ENCODE measurements around the gene NANOS1.

The NANOS1 gene

DNA sequence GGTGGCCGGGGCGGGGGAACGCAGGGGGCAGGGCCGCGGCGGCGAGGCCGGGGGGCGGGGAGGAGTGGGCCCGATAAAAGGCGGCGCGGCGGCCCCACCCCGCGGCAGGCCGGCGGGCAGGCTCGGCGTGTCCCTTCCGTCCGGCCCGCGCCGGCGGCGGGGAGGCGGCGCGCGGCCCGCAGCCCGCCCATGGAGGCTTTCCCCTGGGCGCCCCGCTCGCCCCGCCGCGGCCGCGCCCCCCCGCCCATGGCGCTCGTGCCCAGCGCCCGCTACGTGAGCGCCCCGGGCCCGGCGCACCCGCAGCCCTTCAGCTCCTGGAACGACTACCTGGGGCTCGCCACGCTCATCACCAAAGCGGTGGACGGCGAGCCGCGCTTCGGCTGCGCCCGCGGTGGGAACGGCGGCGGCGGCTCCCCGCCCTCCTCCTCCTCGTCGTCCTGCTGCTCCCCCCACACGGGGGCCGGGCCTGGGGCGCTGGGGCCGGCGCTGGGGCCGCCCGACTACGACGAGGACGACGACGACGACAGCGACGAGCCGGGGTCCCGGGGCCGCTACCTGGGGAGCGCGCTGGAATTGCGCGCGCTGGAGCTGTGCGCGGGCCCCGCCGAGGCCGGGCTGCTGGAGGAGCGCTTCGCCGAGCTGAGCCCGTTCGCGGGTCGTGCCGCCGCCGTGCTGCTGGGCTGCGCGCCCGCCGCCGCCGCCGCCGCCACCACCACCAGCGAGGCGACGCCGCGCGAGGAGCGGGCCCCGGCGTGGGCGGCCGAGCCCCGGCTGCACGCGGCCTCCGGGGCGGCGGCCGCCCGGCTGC is at the start of gene NANOS1:
NANOS1 (plus strand) TSS at position 102 of the 808 bp plus-strand sequence; CDS start at position 190, 88 bp downstream.
- no peak for DNase-seq (ENCODE audit: low read depth in 2 of 3, low spot score in 1 of 3)

DNA sequence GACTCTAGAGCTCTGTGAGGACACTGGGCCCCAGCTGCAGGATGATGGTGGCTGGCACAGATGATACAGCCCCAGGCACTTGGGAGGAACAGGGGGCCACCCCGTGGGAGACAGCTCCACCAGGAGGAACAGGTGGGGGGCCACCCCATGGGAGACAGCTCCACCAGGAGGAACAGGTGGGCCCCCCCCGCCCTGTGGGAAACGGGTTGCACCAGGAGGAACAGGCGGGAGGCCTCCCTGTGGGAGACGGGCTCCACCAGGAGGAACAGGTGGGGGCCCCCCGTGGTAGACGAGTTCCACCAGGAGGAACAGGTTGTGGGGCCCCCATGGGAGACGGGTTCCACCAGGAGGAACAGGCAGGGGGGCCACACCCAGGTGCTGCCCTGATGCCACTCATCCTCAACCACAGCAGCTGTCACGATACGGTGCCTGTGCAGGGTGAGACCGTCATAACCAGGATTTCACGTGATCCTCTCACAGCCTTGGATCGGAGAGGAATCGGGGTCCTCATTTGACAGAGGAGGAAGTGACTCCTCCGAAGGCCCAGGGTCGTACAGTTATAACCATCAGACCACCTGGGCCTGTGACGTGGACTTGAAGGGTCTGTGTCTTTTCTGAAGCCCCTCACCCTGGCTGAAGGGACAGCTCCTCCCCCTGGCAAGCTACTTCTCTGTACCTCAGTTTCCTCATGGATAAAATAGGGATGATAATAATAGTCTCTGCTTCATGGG is 49.2 kb upstream of the NANOS1 start:
- DNase-seq (ENCODE audit: low read depth in 2 of 3, low spot score in 1 of 3) = no peak

- DNase-seq (ENCODE audit: low read depth in 2 of 3, low spot score in 1 of 3) = no peak
Observed at GRCh38 chr10:118980870-118981269, 48.6 kb upstream of the NANOS1 start.

DNA sequence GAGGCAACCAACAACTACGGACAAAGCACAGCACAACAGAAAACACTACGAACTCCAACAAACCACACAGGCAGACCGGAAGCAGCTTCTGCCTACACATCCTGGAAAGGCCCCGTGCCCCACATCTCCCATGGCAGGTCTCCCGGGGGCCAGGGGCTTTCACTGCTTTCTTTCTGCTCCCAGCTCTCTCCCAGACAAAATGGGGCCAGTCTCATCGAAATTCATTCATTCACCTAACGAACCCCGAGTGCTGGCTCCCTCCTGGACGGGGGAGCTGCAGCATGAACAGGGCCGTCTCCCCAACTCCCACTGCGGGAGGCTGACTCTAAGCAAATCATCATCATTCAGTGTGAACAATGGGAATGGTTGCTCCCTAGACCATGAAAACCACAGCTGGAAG is 47.6 kb upstream of the NANOS1 start:
- no peak for DNase-seq (ENCODE audit: low read depth in 2 of 3, low spot score in 1 of 3)

DNA sequence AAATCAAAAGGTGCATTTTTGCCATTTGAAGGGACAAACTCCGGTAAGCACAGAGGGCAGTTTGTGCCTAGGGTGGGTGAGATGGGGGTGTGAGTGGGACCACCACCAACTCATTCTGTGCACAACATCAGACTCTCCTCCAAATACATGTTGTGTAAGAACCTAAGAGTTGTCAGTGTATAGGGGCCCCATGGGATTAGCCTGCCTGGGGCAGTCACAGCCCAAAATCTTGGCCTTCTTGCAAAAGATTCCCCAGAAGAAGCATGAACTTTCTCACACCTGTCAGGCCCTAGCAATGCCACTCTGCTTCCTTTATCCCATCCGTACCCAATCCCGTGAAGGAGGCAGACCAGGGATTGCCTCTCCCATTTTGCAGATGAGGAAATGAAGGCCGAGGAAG is 47.1 kb upstream of the NANOS1 start:
- no peak for DNase-seq (ENCODE audit: low read depth in 2 of 3, low spot score in 1 of 3)

DNA sequence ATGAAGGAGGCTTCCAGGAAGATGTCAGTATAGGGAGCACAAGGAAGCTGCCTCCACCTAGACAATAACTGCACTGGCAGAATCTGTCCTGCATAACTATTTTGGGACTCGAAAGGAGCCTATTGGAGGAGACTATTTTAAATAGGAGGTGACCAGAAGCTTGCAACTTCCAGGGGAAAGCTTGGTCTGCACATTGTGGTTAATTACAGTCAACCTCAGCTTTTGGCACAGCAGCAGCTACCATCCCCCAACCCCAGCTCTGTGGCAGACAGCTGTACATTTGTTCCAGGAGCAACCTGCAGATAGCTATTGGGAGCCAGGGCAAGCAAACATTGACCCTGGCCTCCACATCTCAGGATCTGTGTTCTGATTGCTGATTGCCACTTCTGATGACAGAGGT is 46.3 kb upstream of the NANOS1 start:
- no peak for DNase-seq (ENCODE audit: low read depth in 2 of 3, low spot score in 1 of 3)

- no peak for DNase-seq (ENCODE audit: low read depth in 2 of 3, low spot score in 1 of 3)
Observed at GRCh38 chr10:118985576-118985975, 43.9 kb upstream of the NANOS1 start.

DNA sequence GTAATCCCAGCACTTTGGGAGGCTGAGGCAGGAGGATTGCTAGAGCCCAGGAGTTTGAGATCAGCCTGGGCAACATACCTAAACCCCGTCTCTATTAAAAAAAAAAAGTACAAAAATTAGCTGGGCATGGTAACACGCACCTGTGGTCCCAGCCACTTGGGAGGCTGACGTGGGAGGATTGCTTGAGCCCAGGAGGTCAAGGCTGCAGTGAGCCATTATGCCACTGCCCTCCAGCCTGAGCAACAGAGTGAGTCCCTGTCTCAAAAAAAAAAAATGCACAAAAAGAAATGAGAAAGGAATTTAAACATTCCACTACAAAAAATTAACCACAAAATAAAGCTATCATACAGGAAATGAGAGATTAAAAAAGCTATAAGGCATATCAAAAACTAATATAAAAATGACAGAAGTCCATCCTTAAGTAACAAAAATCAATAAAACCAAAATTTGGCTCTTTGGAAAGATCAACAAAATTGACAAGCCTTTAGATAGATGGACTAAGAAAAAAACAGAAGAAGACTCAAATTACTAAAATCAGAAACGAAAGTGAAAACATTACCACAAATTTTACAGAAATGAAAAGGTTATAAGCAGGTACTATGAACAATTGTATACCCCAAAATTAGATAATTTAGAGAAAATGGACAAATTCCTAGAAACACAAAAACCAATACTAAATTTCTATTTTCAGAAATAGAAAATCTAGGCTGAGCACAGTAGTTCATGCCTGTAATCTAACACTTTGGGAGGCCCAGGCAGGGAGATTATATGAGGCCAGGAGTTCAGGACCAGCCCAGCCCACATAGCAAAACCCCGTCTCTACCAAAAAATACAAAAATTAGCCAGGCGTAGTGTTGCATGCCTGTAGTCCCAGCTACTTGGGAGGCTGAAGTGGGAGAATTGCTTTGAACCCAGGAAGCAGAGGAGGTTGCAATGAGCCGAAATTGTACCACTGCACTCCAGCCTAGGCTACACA is 42.4 kb upstream of the NANOS1 start:
- no peak for DNase-seq (ENCODE audit: low read depth in 2 of 3, low spot score in 1 of 3)

- DNase-seq (ENCODE audit: low read depth in 2 of 3, low spot score in 1 of 3) = no peak
Observed at GRCh38 chr10:118990326-118990725, 39.2 kb upstream of the NANOS1 start.

- DNase-seq (ENCODE audit: low read depth in 2 of 3, low spot score in 1 of 3) = no peak
Observed at GRCh38 chr10:118992496-118992895, 37.0 kb upstream of the NANOS1 start.

DNA sequence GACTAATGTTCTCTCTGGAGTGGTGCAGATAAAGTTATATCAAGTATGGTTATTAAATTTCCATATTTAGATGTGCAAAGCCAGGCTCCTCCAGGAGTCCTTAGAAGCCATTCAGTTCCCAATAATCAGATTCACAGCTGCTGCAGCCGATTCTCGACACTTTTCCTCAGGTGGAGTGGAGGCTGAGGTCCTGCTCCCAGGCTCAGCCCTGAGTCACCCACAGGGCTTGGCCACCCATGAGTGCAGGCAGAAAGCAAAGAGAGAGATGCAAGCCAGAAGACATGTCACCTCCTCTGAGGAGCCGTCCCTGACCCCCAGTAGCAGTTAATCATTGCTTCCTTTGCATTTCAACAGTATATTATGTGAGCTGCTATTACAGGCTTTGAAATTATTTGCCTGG is 36.3 kb upstream of the NANOS1 start:
- DNase-seq (ENCODE audit: low read depth in 2 of 3, low spot score in 1 of 3) = no peak

- no peak for DNase-seq (ENCODE audit: low read depth in 2 of 3, low spot score in 1 of 3)
Observed at GRCh38 chr10:118994321-118994720, 35.2 kb upstream of the NANOS1 start.

- DNase-seq (ENCODE audit: low read depth in 2 of 3, low spot score in 1 of 3) = no peak
Observed at GRCh38 chr10:118995739-118996138, 33.8 kb upstream of the NANOS1 start.

DNA sequence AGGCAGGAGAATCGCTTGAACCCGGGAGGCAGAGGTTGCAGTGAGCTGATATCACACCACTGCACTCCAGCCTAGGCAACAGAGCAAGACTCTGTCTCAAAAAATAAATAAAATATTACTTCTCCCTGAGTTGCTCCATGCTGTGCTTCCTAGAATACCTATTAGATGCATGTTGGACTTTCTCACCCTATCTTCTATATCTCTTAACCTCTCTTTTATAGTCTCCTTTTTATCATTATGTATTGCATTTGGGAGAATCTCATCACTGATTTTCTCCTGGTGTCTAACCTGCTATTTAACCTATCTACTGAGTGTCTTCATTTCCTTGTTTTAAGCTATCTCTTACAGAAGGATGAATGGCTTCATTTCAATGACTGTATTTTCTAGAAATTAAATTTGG is 32.1 kb upstream of the NANOS1 start:
- DNase-seq (ENCODE audit: low read depth in 2 of 3, low spot score in 1 of 3) = no peak

GRCh38 chr10:118998183-118998582 is 31.3 kb upstream of the NANOS1 start:
- DNase-seq (ENCODE audit: low read depth in 2 of 3, low spot score in 1 of 3) = no peak

- DNase-seq (ENCODE audit: low read depth in 2 of 3, low spot score in 1 of 3) = no peak
Observed at GRCh38 chr10:119001717-119002500, 27.6 kb upstream of the NANOS1 start.

- DNase-seq (ENCODE audit: low read depth in 2 of 3, low spot score in 1 of 3) = no peak
Observed at GRCh38 chr10:119003572-119004289, 25.8 kb upstream of the NANOS1 start.

- DNase-seq (ENCODE audit: low read depth in 2 of 3, low spot score in 1 of 3) = no peak
Observed at GRCh38 chr10:119005362-119006043, 24.0 kb upstream of the NANOS1 start.

- DNase-seq (ENCODE audit: low read depth in 2 of 3, low spot score in 1 of 3) = no peak
Observed at GRCh38 chr10:119006451-119007210, 22.9 kb upstream of the NANOS1 start.

Data from stimulated activated CD4-positive, alpha-beta T cell treated with anti-CD3 and anti-CD28 coated beads, Interleukin-12 subunit alpha, Interleukin-12 subunit beta, amount 100 ng/mL, for 48 hours (primary cell).